ENCODE data around the gene IFNA5.

The IFNA5 gene

DNA sequence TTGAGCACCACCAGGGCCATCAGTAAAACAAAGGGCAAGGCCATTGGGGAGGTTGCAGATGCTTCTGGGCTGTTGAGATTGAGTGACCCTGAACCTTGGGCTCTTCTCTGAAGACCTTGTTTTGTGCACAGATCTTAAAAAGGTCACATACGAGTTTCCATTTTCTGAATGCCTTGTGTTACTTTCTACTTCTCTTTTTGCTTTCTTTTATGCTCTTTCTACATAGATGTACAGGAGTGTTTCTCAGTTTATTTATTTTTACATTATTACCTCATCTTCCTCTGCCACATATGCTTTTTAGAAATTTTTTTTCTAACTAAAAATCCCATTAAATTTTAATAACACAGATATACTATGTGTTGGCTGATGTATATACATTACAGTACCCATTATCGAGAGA is at the start of gene IFNA5:
Gene IFNA5, minus strand, starts transcription at position 101 of the 400 bp plus-strand sequence. Its CDS starts 57 bp downstream, at position 44.
- DNase-seq (ENCODE audit: low read depth): no peak

- DNase-seq (ENCODE audit: low read depth): no peak
Measured at GRCh38 chr9:21350787-21351186, 45.7 kb upstream of the IFNA5 start, which contains the start of gene IFNA6. IFNA6 (minus strand) TSS chr9:21350887; CDS start chr9:21350887, 0 bp downstream.

- DNase-seq (ENCODE audit: low read depth): no peak
Measured at GRCh38 chr9:21348430-21348970, 43.4 kb upstream of the IFNA5 start.

GRCh38 chr9:21340735-21341134 is 35.6 kb upstream of the IFNA5 start:
- no peak for DNase-seq (ENCODE audit: low read depth)

- DNase-seq (ENCODE audit: low read depth): no peak
Measured at GRCh38 chr9:21336457-21336856, 31.3 kb upstream of the IFNA5 start.

GRCh38 chr9:21334701-21335632 is 29.9 kb upstream of the IFNA5 start, which contains the start of gene KLHL9:
KLHL9 (minus strand) TSS chr9:21335404; CDS start chr9:21334859, 545 bp downstream.
- peak; percentile 87 for DNase-seq (ENCODE audit: low read depth)

- DNase-seq (ENCODE audit: low read depth): no peak
Measured at GRCh38 chr9:21333226-21333625, 28.1 kb upstream of the IFNA5 start.

- no peak for DNase-seq (ENCODE audit: low read depth)
Measured at GRCh38 chr9:21331676-21332402, 26.7 kb upstream of the IFNA5 start.

DNA sequence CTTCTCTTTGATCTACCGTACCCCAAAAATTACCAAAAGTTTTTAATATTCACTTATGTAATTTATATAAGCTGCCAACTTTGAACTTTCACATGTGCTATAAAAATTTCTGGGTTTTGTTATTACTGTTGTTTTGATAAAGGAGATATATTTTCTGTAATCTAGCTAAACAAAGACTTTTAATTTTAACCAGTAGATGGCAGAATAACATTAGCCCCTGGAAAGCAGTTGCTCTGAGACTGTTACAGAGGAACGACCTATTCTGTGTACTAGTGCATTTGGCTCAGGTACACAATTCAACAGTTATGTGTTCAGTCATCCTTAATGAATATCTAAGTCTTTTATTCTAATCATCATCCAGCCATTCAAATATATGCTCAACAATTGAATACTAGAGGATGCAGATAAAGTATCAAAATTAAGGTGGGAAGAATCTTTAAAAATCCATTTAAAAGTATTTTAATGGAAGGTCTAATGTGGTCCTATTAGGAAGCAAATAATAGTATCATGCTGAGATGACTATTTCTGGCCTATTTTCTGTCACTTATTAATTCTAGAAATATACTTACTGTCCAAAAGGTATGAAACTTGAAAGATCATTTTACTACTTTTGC is 21.5 kb upstream of the IFNA5 start:
- DNase-seq (ENCODE audit: low read depth): no peak

GRCh38 chr9:21324047-21324446 is 18.9 kb upstream of the IFNA5 start:
- DNase-seq (ENCODE audit: low read depth): no peak

DNA sequence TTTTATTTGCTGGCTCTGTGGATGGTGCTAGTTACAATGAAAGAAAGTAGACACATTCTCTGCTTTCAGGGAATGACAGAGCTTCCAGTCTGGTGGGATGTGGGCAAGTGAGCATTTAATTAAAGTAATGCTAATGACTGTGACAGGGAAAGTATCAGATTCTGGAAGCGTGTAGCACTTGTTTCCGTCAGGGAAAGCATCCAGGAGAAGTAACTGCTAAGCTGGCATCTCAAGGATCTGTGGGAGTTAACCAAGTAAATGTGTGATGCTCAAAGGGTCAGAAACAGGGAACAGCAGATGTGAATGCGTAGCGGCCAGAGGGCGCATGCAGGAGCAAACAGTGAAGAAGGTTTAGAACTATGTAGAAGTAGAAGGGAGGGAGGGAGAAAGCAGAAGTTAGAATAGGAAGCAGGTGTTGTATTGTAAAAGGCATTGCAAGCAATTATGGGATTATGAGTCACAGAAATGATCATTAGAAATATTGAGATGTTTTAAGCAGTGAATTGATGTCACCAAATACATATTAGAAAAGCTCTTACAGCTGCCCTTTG is 17.9 kb upstream of the IFNA5 start:
- no peak for DNase-seq (ENCODE audit: low read depth)

DNA sequence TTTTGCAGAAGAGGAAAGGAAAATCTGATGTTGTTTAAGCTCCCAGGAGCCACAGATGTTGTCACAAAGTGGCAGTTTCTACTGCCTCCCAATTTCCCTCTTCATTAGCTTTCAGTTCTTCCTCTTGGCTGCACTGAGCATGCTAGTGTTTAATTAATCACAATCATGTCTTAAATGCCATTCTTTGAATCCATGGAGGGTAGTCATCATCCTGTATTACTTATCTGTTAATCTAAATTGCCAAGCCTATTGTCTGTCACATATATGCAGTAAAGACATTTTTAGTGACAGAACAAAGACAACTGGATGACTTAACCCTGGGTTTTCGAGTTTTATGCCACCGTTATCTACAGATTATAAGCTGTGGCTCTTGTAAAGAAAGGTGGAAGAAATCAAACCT is 15.4 kb upstream of the IFNA5 start:
- DNase-seq (ENCODE audit: low read depth): no peak

DNA sequence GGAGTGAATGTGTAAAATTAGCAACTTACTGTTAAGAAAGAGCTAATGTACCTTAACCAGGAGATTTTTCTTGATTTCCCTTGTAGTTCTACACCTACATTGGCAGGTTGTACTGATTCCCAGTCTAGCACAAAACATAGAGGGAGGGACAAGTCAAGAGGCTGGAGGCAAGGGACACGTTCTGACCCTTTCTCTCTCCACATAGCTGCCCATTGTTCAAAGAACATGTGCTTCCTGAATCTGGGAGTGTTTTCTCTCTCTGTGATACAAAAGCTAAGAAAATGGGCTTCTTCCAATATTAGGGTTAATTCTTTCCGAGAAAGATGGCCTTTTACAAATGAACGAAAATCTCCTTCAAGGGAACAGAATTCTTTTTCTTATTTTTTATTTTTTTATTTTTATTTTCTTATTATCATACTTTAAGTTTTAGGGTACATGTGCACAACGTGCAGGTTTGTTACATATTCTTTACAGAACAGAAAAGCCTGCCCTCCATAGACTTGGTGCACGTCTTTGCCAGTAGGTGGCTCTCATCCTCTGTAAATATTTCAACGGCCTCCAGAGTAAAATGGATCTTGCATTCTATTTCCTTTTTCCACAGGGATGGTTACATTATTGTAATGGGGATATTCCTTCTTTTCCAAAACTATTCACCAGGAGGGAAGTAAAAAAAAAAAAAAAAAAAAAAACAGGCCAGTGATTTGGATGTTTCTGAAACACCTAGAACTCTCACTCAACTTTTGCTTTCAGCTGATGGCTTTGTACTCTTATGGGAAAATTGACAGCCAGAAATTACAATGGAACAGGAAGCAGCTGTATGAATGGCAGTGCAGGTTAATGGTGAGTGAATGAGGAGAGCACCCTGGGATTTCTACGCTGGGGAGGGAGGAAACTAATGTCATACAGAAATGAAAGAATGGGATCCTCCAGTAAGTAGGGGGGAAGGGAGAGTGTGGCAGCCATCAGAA is 13.1 kb upstream of the IFNA5 start:
- peak; percentile 32 for DNase-seq (ENCODE audit: low read depth)

DNA sequence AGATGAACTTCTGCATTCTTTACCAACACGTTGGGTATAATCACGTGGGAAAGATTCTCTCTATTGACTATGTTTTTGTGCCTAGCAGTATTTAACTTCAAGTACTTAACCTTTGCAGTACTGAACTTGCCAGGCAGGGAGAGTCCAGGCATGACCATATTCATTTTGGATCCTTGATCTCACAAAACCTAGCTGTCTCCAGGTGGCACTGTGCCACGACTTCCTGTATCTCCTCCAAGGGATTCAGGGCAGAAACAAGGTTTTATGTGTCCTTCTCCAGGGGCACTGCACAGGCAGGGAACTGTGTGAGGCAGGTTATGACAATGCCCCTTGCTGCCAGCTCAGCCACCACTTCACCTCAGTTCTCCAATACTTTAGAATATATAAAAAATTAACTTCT is 11.7 kb upstream of the IFNA5 start:
- no peak for DNase-seq (ENCODE audit: low read depth)

DNA sequence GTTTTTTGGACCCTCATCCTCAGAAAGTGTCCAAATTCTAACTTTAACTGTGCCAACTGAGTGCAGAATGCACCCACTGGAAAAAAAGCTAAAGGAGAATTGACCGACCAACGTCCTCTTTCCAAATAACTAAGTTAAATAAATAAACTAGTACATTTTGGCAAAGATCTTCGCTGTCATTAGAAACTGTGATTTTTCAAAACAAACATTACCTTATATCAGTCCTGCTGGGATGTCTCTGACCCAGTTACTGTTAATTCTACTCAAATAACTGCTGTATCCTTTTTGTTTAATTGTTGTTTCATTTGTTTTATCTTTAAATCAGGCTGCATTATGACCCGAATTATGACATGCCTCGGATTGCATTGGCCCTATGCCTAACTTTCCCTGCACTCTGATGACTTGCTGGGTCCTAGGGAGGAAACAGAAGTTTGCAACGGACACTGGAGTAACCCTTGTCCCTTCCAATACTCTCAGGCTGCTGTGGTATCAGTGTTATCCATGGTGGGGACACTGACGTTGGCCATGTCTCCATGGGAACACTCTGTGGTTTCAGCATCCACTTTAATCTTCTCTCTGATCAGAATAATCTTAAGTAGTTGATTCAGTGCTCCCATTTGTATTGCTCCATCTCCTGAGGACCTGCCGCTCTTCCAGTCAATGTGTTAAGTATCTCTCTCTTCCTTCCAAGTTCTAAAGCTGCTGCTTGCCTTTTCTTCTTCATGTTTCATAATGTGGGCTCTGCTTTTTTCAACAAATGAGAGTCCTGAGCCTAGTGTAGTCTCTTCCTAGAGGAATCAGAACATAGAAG is 11.1 kb upstream of the IFNA5 start:
- DNase-seq (ENCODE audit: low read depth): no peak

DNA sequence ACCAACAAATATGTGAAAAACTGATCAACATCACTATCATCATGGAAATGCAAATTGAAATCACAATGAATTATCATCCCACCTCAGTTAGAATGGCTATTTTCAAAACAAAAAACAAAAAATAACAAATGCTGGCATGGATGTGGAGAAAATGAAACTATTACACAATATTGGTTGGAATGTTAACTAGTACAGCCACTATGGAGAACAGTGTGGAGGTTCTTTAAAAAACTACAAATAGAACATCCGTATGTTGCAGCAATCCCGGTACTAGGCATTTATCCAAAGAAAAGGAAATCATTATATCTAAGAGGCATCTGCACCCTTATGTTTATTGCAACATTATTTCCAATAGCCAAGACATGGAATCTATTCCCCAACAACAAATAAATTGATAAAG is 9.0 kb upstream of the IFNA5 start:
- no peak for DNase-seq (ENCODE audit: low read depth)

- no peak for DNase-seq (ENCODE audit: low read depth)
Measured at GRCh38 chr9:21311889-21312288, 6.8 kb upstream of the IFNA5 start.

DNA sequence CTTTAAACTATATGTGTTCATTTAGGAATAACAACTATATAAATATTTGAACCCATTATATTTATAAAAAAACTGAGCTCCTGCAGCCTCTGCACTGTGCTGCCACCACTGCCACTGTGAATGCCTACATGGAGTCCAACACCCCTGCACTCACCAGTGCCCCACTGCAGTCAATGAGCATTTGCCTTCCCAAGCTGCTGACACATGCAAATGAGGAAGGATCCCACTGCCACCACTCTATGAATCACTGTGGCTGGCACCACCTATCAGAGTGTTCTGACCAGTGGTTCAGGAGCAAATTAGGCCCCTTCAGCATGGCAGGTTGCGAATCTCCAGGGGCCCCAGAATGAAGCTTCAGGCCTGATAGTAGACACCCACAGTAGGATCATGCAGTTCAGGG is 9.1 kb downstream of the IFNA5 start:
- DNase-seq (ENCODE audit: low read depth): no peak

- DNase-seq (ENCODE audit: low read depth): no peak
Measured at GRCh38 chr9:21294904-21295538, 10.1 kb downstream of the IFNA5 start.

Data from stromal cell of bone marrow (primary cell).